Spleen (tissue), 11 donors: ENCODE data around the gene ENO4. TPM values are rescaled to one million over a fixed set of nuclear protein-coding genes. Genes with fewer than 3 reads are reported as not detected.

Experiments used
- DNase-seq: peaks from one replicate; pipeline ENCODE4 v3.0.0-alpha.2; 2020
- H3K27ac ChIP-seq, 8 donors: fragments of 200-600 bp; sonication (generic) in 7 of 8; 1 replicate in 4 of 8; 2 replicates in 4 of 8; pipeline versions ENCODE4 v1.5.0 to v1.8.0; 2016 to 2021; ENCODE audit warnings: inconsistent platforms in 4 of 8, mild to moderate bottlenecking in 4 of 8, moderate library complexity in 1 of 8
- H3K27me3 ChIP-seq, 7 donors: fragments of 200-600 bp; sonication (generic) in 6 of 7; replicated peaks in 1 of 7; 1 replicate in 4 of 7; 2 replicates in 3 of 7; pipeline versions ENCODE4 v1.5.0 to v1.8.0; 2016 to 2021; ENCODE audit warnings: inconsistent platforms in 3 of 7, mild to moderate bottlenecking in 1 of 7
- H3K36me3 ChIP-seq, 6 donors: fragments of 200-600 bp; sonication (generic) in 5 of 6; 1 replicate in 4 of 6; 2 replicates in 2 of 6; pipeline versions ENCODE4 v1.5.0 to v1.8.0; 2016 to 2021; ENCODE audit warnings: inconsistent platforms in 2 of 6
- H3K4me1 ChIP-seq, 6 donors: fragments of 200-600 bp; sonication (generic) in 5 of 6; 1 replicate in 3 of 6; 2 replicates in 3 of 6; pipeline versions ENCODE4 v1.5.0 to v1.8.0; 2016 to 2021; ENCODE audit warnings: inconsistent platforms in 3 of 6
- H3K4me3 ChIP-seq, 8 donors: fragments of 200-600 bp; sonication (generic) in 7 of 8; 1 replicate in 4 of 8; 2 replicates in 4 of 8; pipeline versions ENCODE4 v1.5.0 to v1.8.0; 2016 to 2021; ENCODE audit warnings: inconsistent platforms in 4 of 8, mild to moderate bottlenecking in 4 of 8, moderate library complexity in 2 of 8
- H3K9me3 ChIP-seq, 8 donors: fragments of 200-600 bp; sonication (generic) in 7 of 8; 1 replicate in 4 of 8; 2 replicates in 4 of 8; pipeline versions ENCODE4 v1.5.0 to v1.8.0; 2016 to 2021; ENCODE audit warnings: inconsistent platforms in 4 of 8
- CTCF ChIP-seq, 11 experiments: fragments of 200-600 bp in 7 of 11; fragments of 450-650 bp in 4 of 11; sonication (generic) in 4 of 11; IDR thresholded peaks in 8 of 11; conservative IDR thresholded peaks in 3 of 11; 1 replicate in 7 of 11; 2 replicates in 4 of 11; pipeline versions ENCODE4 v1.4.0 to v1.8.0; 2016 to 2021; ENCODE audit warnings: antibody characterized with exemption in 11 of 11, inconsistent platforms in 4 of 11, mild to moderate bottlenecking in 1 of 11
- POLR2A ChIP-seq, 3 donors: fragments of 450-650 bp; IDR thresholded peaks; one replicate each; pipeline ENCODE4 v1.5.1; 2017; ENCODE audit warnings: antibody characterized with exemption in 3 of 3, mild to moderate bottlenecking in 1 of 3
- POLR2AphosphoS5 ChIP-seq, 3 donors: sonication (generic); formaldehyde crosslinking; IDR thresholded peaks; one replicate each; pipeline ENCODE4 v1.5.1; 2017; ENCODE audit warnings: antibody characterized with exemption in 3 of 3
- WGBS, 5 donors: extraction: QIAGEN DNeasy Blood & Tissue Kit in 3 of 5; methylation state at CpG; one replicate each; pipeline versions ENCODE4 v1.1.5 to v1.1.7; 2013 to 2018; 5-methylcytosine and 5-hydroxymethylcytosine counted together
- intact Hi-C: fragments of 100-400 bp; cut with DNase I; formaldehyde crosslinking; loops from one replicate; pipeline ENCODE4 v1.15.0; 2023; ENCODE audit warnings: low total_unique reads
- polyA plus RNA-seq, 3 donors: library from polyadenylated mRNA; stranded (reverse); fragments of 200-250 nt; gene quantifications; one replicate each; pipeline ENCODE4 v1.2.1, GENCODE V29; 2013
- total RNA-seq, 7 donors: library from RNA; depleted of rRNA in 3 of 7; stranded (reverse); fragments of >200 nt in 3 of 7; fragmentation: NEBNext Ultra II Directional in 4 of 7; extraction: Animal tissue kit (Norgen Biotek cat#: 25700) in 4 of 7; gene quantifications; one replicate each; pipeline versions ENCODE4 v1.1.0 to v1.2.1, GENCODE V29; 2016 to 2021
- donor health status: healthy with polysubstance abuse.
- donor health status: DM: no; HTN: no; CAD: no; lungs with moderate emphysema.
- donor health status: DM: no; HTN: no; CAD: no.
- donor health status: Bipolar disorder and iron deficiency.
- donor health status: healthy.
- donor health status: DM: no; HTN: no; CAD: no.
- donor health status: DM: yes; HTN: yes; CAD: no.

ENO4 gene
- total and polyA plus RNA-seq, 10 donors, result 0.03 to 0.09 TPM; not detected in 8

GRCh38 chr10:116815641-116816415, 33.5 kb upstream of the ENO4 start:
- H3K4me1 ChIP-seq, result no peaks in the 10 kb centered on the region
- TF ChIP-seq CTCF (IDR thresholded peaks at IDR 0.05 in 8 of 11, conservative IDR thresholded peaks at IDR 0.05 in 3 of 11) (no peak), POLR2AphosphoS5 (IDR thresholded peaks at IDR 0.05) (no peak), POLR2A (IDR thresholded peaks at IDR 0.05) (no peak)
- peaks cover 0 to 42% (median 4%) of the 10 kb centered on the region in 7 donors for H3K27me3 ChIP-seq
- no peaks in the 10 kb centered on the region for H3K36me3 ChIP-seq
- H3K4me3 ChIP-seq, result no peak overlapping the region
- intact Hi-C loops, result no loop called here
- 70 to 75% (median 72%) methylated on average over 18 of the region's 18 CpGs for WGBS, 5 donors
- no peaks in the 10 kb centered on the region for H3K9me3 ChIP-seq
- H3K27ac ChIP-seq, result no peak overlapping the region
- DNase-seq, result no peak

- 61 to 77% (median 66%) methylated on average over 10 of the region's 10 CpGs for WGBS, 5 donors
- Histone ChIP-seq H3K27ac (no peak overlapping the region), H3K4me1 (no peaks in the 10 kb centered on the region), H3K9me3 (no peaks in the 10 kb centered on the region), H3K4me3 (no peak overlapping the region), H3K27me3 (peaks cover 0 to 41% (median 0%) of the 10 kb centered on the region in 7 donors), H3K36me3 (no peaks in the 10 kb centered on the region)
- DNase-seq, result no peak
- intact Hi-C loops, result no loop called here
- TF ChIP-seq POLR2A (IDR thresholded peaks at IDR 0.05) (no peak), POLR2AphosphoS5 (IDR thresholded peaks at IDR 0.05) (no peak), CTCF (IDR thresholded peaks at IDR 0.05 in 8 of 11, conservative IDR thresholded peaks at IDR 0.05 in 3 of 11) (no peak)
Observed at GRCh38 chr10:116817178-116817577, 32.1 kb upstream of the ENO4 start.

GRCh38 chr10:116817780-116818343, 31.4 kb upstream of the ENO4 start:
- WGBS, 5 donors, result 72 to 82% (median 80%) methylated on average over 8 of the region's 8 CpGs
- Histone ChIP-seq H3K9me3 (no peaks in the 10 kb centered on the region), H3K27ac (no peak overlapping the region), H3K27me3 (peaks cover 0 to 41% (median 0%) of the 10 kb centered on the region in 7 donors), H3K4me3 (no peak overlapping the region), H3K36me3 (no peaks in the 10 kb centered on the region), H3K4me1 (no peaks in the 10 kb centered on the region)
- intact Hi-C loops, result no loop called here
- no peak for DNase-seq
- no peak for TF ChIP-seq CTCF (IDR thresholded peaks at IDR 0.05 in 8 of 11, conservative IDR thresholded peaks at IDR 0.05 in 3 of 11)
- no peak for TF ChIP-seq POLR2A (IDR thresholded peaks at IDR 0.05)
- no peak for TF ChIP-seq POLR2AphosphoS5 (IDR thresholded peaks at IDR 0.05)

- Histone ChIP-seq H3K27ac (no peak overlapping the region), H3K27me3 (peaks cover 0 to 41% (median 0%) of the 10 kb centered on the region in 7 donors), H3K4me3 (no peak overlapping the region), H3K9me3 (no peaks in the 10 kb centered on the region), H3K4me1 (no peaks in the 10 kb centered on the region), H3K36me3 (no peaks in the 10 kb centered on the region)
- 75 to 83% (median 82%) methylated on average over 6 of the region's 6 CpGs for WGBS, 5 donors
- TF ChIP-seq CTCF (IDR thresholded peaks at IDR 0.05 in 8 of 11, conservative IDR thresholded peaks at IDR 0.05 in 3 of 11), result no peak
- TF ChIP-seq POLR2A (IDR thresholded peaks at IDR 0.05), result no peak
- no peak for TF ChIP-seq POLR2AphosphoS5 (IDR thresholded peaks at IDR 0.05)
- DNase-seq, result no peak
- intact Hi-C loops, result no loop called here
Observed at GRCh38 chr10:116819999-116820677, 29.2 kb upstream of the ENO4 start.
